K562 (cell line): Measurements from ENCODE around the gene POLR3E.
"Not testable (repeated sequence)": the region's sequence is repeated elsewhere in the genome, so short reads cannot be mapped to it uniquely, and the experiment has no call there.

Source experiments
- ARNT ChIP-seq, 2 experiments: fragments of 450-650 bp; IDR thresholded peaks; 2 replicates each; pipeline ENCODE4 v1.6.1; 2016; ENCODE audit warnings: mild to moderate bottlenecking in 1 of 2
- CEBPB ChIP-seq: fragments of 450-650 bp; IDR thresholded peaks from 2 replicates; pipeline ENCODE4 v1.6.1; 2016; ENCODE audit warnings: missing genetic modification characterization, missing compliant biosample characterization
- JUNB ChIP-seq: fragments of 450-650 bp; formaldehyde crosslinking; conservative IDR thresholded peaks from 2 replicates; pipeline ENCODE4 v1.4.0; 2020; ENCODE audit warnings: mild to moderate bottlenecking
- ZFP36 ChIP-seq: fragments of 150-350 bp; IDR thresholded peaks from 2 replicates; pipeline ENCODE4 v1.6.1; 2018; ENCODE audit warnings: low read length, low read depth; ENCODE audit not compliant: partially characterized antibody
- ZNF24 ChIP-seq: fragments of 450-650 bp; IDR thresholded peaks from 2 replicates; pipeline ENCODE4 v1.6.1; 2016
- TF ChIP-seq, protein P1 (sequence below), 2 experiments: fragments of 450-650 bp; IDR thresholded peaks; 2 replicates each; pipeline ENCODE4 v1.6.1; 2016

DNA sequence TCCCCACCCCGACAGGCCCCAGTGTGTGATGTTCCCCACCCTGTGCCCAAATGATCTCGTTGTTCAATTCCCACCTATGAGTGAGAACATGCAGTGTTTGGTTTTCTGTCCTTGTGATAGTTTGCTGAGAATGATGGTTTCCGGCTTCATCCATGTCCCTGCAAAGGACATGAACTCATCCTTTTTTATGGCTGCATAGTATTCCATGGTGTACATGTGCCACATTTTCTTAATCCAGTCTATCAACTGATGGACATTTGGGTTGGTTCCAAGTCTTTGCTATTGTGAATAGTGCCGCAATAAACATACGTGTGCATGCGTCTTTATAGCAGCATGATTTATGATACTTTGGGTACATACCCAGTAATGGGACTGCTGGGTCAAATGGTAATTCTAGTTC, 53.8 kb downstream of the POLR3E start:
- TF ChIP-seq CEBPB (tag); ARNT (IDR thresholded peaks at IDR 0.05); ZFP36; JUNB (CRISPR knock-in tag); ZNF24: not testable (repeated sequence)
- TF ChIP-seq, protein P1, sequence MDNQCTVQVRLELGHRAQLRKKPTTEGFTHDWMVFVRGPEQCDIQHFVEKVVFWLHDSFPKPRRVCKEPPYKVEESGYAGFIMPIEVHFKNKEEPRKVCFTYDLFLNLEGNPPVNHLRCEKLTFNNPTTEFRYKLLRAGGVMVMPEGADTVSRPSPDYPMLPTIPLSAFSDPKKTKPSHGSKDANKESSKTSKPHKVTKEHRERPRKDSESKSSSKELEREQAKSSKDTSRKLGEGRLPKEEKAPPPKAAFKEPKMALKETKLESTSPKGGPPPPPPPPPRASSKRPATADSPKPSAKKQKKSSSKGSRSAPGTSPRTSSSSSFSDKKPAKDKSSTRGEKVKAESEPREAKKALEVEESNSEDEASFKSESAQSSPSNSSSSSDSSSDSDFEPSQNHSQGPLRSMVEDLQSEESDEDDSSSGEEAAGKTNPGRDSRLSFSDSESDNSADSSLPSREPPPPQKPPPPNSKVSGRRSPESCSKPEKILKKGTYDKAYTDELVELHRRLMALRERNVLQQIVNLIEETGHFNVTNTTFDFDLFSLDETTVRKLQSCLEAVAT (IDR thresholded peaks at IDR 0.05), result not testable (repeated sequence)
